Measurements from ENCODE around the gene AGXT2. TPM values are rescaled to one million over a fixed set of nuclear protein-coding genes. Genes with fewer than 3 reads are reported as not detected.

Gene AGXT2
- total RNA-seq, 3 donors from 2014 or later (not counting 1 experiment from before 2014, with no cell fraction given) = not detected

- H3K9me3 ChIP-seq (ENCODE audit: control insufficient read depth, insufficient read depth, low read length) = no peaks in the 10 kb centered on the region
- no peak overlapping the region for H3K4me3 Mint-ChIP-seq
- no peak overlapping the region for H3K4me3 ChIP-seq (ENCODE audit: low read length)
- peak; percentile 17 for TF ChIP-seq CTCF (IDR thresholded peaks at IDR 0.05)
- H3K9me3 Mint-ChIP-seq = no peaks in the 10 kb centered on the region
- peak overlapping the region in 1 of 2 donors; percentile 10 for H3K27ac Mint-ChIP-seq
- intact Hi-C loops (cut with micrococcal nuclease) = loop anchor here (10.0 kb wide), 1 partner anchor 967 kb away; no protein-coding TSS in a partner anchor
- H3K4me1 ChIP-seq (ENCODE audit: control insufficient read depth, insufficient read depth, low read length) = no peaks in the 10 kb centered on the region
- H3K36me3 ChIP-seq (ENCODE audit: control insufficient read depth, insufficient read depth, low read length) = peaks cover 24% of the 10 kb centered on the region
- no peak overlapping the region for H3K27ac ChIP-seq (ENCODE audit: low read length)
- H3K27me3 Mint-ChIP-seq (ENCODE audit: low read depth in 2 of 2) = no peaks in the 10 kb centered on the region
- peak in 1 of 3 donors; percentile 59 for ATAC-seq
- H3K4me1 Mint-ChIP-seq = no peaks in the 10 kb centered on the region
- DNase-seq = peak in 1 of 2 donors; percentile 34
- 59% methylated on average over 4 of the region's 5 CpGs for WGBS (ENCODE audit: insufficient coverage)
- H3K27me3 ChIP-seq (ENCODE audit: control insufficient read depth, insufficient read depth, low read length) = no peaks in the 10 kb centered on the region
- peaks cover 14% of the 10 kb centered on the region for H3K36me3 Mint-ChIP-seq
Measured at GRCh38 chr5:34957857-34958690, 89.7 kb downstream of the AGXT2 start.

GRCh38 chr5:34957321-34957720 lies 90.4 kb downstream of the AGXT2 start:
- no peaks in the 10 kb centered on the region for H3K4me1 ChIP-seq (ENCODE audit: control insufficient read depth, insufficient read depth, low read length)
- intact Hi-C loops (cut with micrococcal nuclease) = loop anchor here (10.0 kb wide), 1 partner anchor 967 kb away; no protein-coding TSS in a partner anchor
- Mint-ChIP-seq H3K4me1 (no peaks in the 10 kb centered on the region), H3K9me3 (no peaks in the 10 kb centered on the region), H3K4me3 (no peak overlapping the region), H3K27me3 (ENCODE audit: low read depth in 2 of 2) (no peaks in the 10 kb centered on the region), H3K27ac (no peak overlapping the region), H3K36me3 (peaks cover 15% of the 10 kb centered on the region)
- no peak for TF ChIP-seq CTCF (IDR thresholded peaks at IDR 0.05)
- H3K27me3 ChIP-seq (ENCODE audit: control insufficient read depth, insufficient read depth, low read length) = no peaks in the 10 kb centered on the region
- no peak for DNase-seq
- no CpG with 5 or more reads among the region's 1 CpG for WGBS (ENCODE audit: insufficient coverage)
- no peak overlapping the region for H3K27ac ChIP-seq (ENCODE audit: low read length)
- ATAC-seq = no peak
- no peak overlapping the region for H3K4me3 ChIP-seq (ENCODE audit: low read length)
- H3K9me3 ChIP-seq (ENCODE audit: control insufficient read depth, insufficient read depth, low read length) = no peaks in the 10 kb centered on the region
- H3K36me3 ChIP-seq (ENCODE audit: control insufficient read depth, insufficient read depth, low read length) = peaks cover 28% of the 10 kb centered on the region

Other genes with a start within 250 kb of the AGXT2 start
- under 1 TPM in 1 of 3 donors, not detected in 2; 0.48 TPM for gene TTC23L, start 208.8 kb downstream of the AGXT2 start, total RNA-seq
- 10 to 100 TPM; 24.3 to 30.9 (median 29.7) TPM for gene RAD1, start 132.4 kb downstream of the AGXT2 start, total RNA-seq
- gene BRIX1, start 132.2 kb downstream of the AGXT2 start, total RNA-seq = 10 to 100 TPM; 18.0 to 30.9 (median 30.6) TPM
- gene DNAJC21, start 118.4 kb downstream of the AGXT2 start, total RNA-seq = 10 to 100 TPM; 46.8 to 57.9 (median 56.1) TPM
- under 1 TPM; 0.05 to 0.16 (median 0.09) TPM for gene PRLR, start 182.5 kb upstream of the AGXT2 start, total RNA-seq